ENCODE results near the gene MICAL2.
A peak's percentile ranks its signal among the peaks of the same experiment; 100 is the strongest.

The MICAL2 gene

DNA sequence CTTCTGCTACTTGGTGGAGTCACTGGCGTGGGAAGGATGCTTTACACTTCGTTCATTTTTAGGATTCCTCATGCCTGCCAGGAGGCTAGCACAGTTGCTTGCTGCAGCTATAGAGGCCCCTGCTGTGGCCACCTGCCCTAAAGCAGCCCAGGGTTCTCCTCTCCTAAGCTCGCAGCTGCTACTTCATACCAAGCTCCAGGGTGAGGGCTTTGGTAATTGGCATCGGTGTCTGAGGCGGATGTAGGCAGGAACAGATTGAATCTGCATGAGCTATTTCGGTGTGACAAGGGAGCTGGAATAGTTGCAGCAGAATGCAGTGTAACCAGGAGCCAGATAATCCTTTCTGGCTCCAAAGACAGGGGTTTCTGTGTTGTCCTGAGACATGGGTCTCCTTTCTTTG, 133.1 kb downstream of the MICAL2 start (continued):
- TF ChIP-seq, protein P1, sequence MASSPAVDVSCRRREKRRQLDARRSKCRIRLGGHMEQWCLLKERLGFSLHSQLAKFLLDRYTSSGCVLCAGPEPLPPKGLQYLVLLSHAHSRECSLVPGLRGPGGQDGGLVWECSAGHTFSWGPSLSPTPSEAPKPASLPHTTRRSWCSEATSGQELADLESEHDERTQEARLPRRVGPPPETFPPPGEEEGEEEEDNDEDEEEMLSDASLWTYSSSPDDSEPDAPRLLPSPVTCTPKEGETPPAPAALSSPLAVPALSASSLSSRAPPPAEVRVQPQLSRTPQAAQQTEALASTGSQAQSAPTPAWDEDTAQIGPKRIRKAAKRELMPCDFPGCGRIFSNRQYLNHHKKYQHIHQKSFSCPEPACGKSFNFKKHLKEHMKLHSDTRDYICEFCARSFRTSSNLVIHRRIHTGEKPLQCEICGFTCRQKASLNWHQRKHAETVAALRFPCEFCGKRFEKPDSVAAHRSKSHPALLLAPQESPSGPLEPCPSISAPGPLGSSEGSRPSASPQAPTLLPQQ (tag by site-specific recombination; IDR thresholded peaks at IDR 0.05), result no peak
- TF ChIP-seq, protein P2, sequence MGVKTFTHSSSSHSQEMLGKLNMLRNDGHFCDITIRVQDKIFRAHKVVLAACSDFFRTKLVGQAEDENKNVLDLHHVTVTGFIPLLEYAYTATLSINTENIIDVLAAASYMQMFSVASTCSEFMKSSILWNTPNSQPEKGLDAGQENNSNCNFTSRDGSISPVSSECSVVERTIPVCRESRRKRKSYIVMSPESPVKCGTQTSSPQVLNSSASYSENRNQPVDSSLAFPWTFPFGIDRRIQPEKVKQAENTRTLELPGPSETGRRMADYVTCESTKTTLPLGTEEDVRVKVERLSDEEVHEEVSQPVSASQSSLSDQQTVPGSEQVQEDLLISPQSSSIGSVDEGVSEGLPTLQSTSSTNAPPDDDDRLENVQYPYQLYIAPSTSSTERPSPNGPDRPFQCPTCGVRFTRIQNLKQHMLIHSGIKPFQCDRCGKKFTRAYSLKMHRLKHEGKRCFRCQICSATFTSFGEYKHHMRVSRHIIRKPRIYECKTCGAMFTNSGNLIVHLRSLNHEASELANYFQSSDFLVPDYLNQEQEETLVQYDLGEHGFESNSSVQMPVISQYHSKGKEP (tag by site-specific recombination; IDR thresholded peaks at IDR 0.05), result no peak

DNA sequence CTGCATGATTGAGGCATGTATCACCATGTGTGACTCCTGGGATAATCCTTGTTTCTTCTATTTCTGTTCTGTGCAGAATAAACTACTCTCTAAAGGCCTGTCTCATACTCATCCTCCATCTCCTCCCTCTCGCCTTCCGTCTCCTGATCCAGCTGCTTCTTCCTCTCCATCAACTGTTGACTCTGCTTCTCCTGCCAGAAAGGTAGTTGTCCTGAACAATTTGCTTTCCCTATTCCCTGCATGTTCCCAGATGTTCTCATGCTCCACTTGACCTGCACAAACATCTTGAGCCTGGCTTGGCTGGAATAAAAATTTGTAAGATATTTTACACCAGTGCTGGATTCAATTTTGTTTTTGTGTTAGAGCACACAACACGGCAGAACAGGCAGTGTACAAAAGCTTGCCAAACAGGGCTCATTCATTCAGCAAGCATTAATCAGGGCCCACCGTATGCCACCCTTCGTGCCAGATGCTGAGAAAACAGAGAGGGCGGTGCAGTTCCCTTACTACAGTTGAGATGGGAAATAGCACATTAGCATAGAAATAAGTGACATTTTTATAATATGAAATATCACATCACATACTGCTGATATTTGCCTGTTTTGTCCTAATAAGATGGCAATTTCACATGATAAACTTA, 133.6 kb downstream of the MICAL2 start:
- H3K4me1 ChIP-seq (ENCODE audit: control insufficient read depth, insufficient read depth, low read length), result no peaks in the 10 kb centered on the region
- no peak overlapping the region for H3K4me3 ChIP-seq (ENCODE audit: low read depth, low read length)
- H3K36me3 ChIP-seq (ENCODE audit: control insufficient read depth in 2 of 2, insufficient read depth in 1 of 2, low read length in 2 of 2), result peaks cover 0 to 3% of the 10 kb centered on the region in 2 experiments; a peak in 1 of 3 replicates
- ChIA-PET CTCF (interaction anchor here (1.4 kb wide), 1 partner anchor 197 kb away, joined by 3 read pairs; no protein-coding TSS in a partner anchor), POLR2A (no interaction called here)
- no peaks in the 10 kb centered on the region for H3K9me3 ChIP-seq (ENCODE audit: control insufficient read depth, insufficient read depth, low read depth, low read length)
- H3K27ac ChIP-seq (ENCODE audit: extremely low read depth, low read depth, low read length), result no peak overlapping the region
- TF ChIP-seq ZNF610 (tag by site-specific recombination; IDR thresholded peaks at IDR 0.05; ENCODE audit: borderline replicate concordance) (no peak), ZNF830 (tag by site-specific recombination; IDR thresholded peaks at IDR 0.05; ENCODE audit: low read depth) (no peak), ZNF768 (tag by site-specific recombination; IDR thresholded peaks at IDR 0.05) (no peak), ZNF791 (tag by site-specific recombination; IDR thresholded peaks at IDR 0.05) (no peak), SP3 (tag by site-specific recombination; IDR thresholded peaks at IDR 0.05) (no peak), ZNF23 (tag by site-specific recombination; IDR thresholded peaks at IDR 0.05; ENCODE audit: borderline replicate concordance) (no peak), ZNF121 (tag by site-specific recombination; IDR thresholded peaks at IDR 0.05) (no peak), ZNF510 (tag by site-specific recombination; IDR thresholded peaks at IDR 0.05; ENCODE audit: insufficient replicate concordance) (no peak)
- TF ChIP-seq, protein P3, sequence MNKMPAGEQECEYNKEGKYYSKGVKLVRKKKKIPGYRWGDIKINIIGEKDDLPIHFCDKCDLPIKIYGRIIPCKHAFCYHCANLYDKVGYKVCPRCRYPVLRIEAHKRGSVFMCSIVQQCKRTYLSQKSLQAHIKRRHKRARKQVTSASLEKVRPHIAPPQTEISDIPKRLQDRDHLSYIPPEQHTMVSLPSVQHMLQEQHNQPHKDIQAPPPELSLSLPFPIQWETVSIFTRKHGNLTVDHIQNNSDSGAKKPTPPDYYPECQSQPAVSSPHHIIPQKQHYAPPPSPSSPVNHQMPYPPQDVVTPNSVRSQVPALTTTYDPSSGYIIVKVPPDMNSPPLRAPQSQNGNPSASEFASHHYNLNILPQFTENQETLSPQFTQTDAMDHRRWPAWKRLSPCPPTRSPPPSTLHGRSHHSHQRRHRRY (tag by site-specific recombination; IDR thresholded peaks at IDR 0.05), result no peak
- TF ChIP-seq, protein P4, sequence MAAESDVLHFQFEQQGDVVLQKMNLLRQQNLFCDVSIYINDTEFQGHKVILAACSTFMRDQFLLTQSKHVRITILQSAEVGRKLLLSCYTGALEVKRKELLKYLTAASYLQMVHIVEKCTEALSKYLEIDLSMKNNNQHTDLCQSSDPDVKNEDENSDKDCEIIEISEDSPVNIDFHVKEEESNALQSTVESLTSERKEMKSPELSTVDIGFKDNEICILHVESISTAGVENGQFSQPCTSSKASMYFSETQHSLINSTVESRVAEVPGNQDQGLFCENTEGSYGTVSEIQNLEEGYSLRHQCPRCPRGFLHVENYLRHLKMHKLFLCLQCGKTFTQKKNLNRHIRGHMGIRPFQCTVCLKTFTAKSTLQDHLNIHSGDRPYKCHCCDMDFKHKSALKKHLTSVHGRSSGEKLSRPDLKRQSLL (tag by site-specific recombination; IDR thresholded peaks at IDR 0.05), result no peak
- TF ChIP-seq, protein P5, sequence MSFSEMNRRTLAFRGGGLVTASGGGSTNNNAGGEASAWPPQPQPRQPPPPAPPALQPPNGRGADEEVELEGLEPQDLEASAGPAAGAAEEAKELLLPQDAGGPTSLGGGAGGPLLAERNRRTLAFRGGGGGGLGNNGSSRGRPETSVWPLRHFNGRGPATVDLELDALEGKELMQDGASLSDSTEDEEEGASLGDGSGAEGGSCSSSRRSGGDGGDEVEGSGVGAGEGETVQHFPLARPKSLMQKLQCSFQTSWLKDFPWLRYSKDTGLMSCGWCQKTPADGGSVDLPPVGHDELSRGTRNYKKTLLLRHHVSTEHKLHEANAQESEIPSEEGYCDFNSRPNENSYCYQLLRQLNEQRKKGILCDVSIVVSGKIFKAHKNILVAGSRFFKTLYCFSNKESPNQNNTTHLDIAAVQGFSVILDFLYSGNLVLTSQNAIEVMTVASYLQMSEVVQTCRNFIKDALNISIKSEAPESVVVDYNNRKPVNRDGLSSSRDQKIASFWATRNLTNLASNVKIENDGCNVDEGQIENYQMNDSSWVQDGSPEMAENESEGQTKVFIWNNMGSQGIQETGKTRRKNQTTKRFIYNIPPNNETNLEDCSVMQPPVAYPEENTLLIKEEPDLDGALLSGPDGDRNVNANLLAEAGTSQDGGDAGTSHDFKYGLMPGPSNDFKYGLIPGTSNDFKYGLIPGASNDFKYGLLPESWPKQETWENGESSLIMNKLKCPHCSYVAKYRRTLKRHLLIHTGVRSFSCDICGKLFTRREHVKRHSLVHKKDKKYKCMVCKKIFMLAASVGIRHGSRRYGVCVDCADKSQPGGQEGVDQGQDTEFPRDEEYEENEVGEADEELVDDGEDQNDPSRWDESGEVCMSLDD (tag by site-specific recombination; IDR thresholded peaks at IDR 0.05), result no peak

DNA sequence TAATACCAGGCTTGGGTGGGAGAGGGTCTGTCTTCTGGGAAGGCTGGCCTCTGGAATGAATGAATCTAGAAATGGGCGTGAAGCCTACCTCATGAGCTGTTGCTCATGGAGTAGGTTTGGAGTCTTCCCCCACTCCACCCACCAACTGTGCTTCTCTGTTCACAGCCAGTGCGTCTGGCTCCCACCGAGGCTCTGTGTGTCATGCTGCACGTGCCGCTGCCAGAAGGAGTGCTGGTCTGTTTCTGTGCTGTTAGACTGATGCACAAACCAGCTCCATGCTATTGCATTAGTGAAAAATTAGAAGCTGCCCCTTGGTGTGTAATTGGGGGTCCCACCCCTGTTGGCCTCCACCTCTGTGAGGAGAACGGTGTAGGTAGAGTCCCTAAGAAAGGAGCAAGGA, 134.7 kb downstream of the MICAL2 start:
- Histone ChIP-seq H3K9me3 (ENCODE audit: control insufficient read depth, insufficient read depth, low read depth, low read length) (no peaks in the 10 kb centered on the region), H3K27ac (ENCODE audit: extremely low read depth, low read depth, low read length) (no peak overlapping the region), H3K4me3 (ENCODE audit: low read depth, low read length) (no peak overlapping the region), H3K4me1 (ENCODE audit: control insufficient read depth, insufficient read depth, low read length) (no peaks in the 10 kb centered on the region), H3K36me3 (ENCODE audit: control insufficient read depth in 2 of 2, insufficient read depth in 1 of 2, low read length in 2 of 2) (no peaks in the 10 kb centered on the region)
- TF ChIP-seq ZFP3 (tag by site-specific recombination; IDR thresholded peaks at IDR 0.05; ENCODE audit: low read depth) (no peak), ZNF239 (tag by site-specific recombination; IDR thresholded peaks at IDR 0.05) (no peak), ZFHX2 (tag by site-specific recombination; conservative IDR thresholded peaks at IDR 0.05) (0 out of 2 replicates have a peak, but pooled peaks have one; percentile 12)
- ChIA-PET POLR2A (no interaction called here), CTCF (interaction anchor here (1.4 to 2.4 kb wide), 2 partner anchors 9 to 198 kb away, joined by 3 to 10 read pairs; no protein-coding TSS in a partner anchor)

Measured in HEK293 (cell line).